ENCODE results near the gene ADAM29.

The ADAM29 gene

DNA sequence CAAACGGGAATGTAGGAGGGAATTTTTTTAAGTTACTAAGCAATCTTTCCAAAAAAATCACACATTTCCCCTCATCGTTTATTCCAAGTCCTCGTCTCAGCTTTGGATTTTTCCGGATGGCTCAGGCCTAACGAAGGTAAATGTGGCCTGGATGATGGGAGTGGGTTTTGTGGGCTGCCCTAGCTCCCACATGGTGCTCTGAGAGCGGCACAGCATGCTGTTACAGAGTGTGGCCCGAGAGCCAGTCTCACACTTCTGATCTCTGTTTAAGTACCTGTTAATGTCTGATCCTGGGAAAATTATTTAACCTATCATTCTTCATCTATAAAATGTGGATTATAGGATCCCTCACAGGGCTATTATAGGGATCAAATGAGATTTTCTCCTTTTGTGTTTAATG, 38.2 kb upstream of the ADAM29 start:
- DNase-seq (ENCODE audit: low read depth), result no peak
- no peak overlapping the region for H3K4me3 ChIP-seq (ENCODE audit: low read depth, low read length)
- TF ChIP-seq, protein P1, sequence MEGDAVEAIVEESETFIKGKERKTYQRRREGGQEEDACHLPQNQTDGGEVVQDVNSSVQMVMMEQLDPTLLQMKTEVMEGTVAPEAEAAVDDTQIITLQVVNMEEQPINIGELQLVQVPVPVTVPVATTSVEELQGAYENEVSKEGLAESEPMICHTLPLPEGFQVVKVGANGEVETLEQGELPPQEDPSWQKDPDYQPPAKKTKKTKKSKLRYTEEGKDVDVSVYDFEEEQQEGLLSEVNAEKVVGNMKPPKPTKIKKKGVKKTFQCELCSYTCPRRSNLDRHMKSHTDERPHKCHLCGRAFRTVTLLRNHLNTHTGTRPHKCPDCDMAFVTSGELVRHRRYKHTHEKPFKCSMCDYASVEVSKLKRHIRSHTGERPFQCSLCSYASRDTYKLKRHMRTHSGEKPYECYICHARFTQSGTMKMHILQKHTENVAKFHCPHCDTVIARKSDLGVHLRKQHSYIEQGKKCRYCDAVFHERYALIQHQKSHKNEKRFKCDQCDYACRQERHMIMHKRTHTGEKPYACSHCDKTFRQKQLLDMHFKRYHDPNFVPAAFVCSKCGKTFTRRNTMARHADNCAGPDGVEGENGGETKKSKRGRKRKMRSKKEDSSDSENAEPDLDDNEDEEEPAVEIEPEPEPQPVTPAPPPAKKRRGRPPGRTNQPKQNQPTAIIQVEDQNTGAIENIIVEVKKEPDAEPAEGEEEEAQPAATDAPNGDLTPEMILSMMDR (IDR thresholded peaks at IDR 0.05; ENCODE audit: control insufficient read depth, extremely low read depth, insufficient read depth), result no peak

DNA sequence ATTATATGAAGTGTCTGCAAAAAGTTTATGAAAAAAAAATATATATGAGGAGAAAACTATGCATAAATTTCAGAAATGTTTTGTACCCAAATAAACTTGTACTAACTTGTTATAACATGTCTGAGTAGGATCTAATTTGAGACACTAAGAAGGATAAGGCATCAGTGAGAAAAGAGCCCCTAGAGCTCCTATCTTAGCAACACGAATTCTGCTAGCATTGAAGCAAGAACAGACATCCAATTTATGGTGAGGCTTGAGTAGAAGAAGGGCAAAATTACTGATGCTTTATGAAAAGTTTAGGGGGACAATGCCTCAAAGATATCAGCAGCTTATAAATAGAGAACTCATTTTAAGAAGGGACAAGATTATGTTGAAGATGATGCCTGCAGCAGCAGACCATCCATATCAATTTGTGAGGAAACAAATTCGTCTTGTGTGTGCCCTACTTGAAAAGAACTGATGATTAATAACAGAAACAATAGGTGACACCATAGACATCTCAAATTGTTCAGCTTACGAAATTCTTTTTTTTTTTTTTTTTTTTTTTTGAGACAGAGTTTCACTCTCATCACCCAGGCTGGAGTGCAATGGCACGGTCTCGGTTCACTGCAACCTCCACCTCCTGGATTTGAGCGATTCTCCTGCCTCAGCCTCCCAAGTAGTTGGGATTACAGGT, 35.7 kb upstream of the ADAM29 start:
- H3K4me3 ChIP-seq (ENCODE audit: low read depth, low read length), result no peak overlapping the region
- TF ChIP-seq, protein P1 (IDR thresholded peaks at IDR 0.05; ENCODE audit: control insufficient read depth, extremely low read depth, insufficient read depth), result no peak
- DNase-seq (ENCODE audit: low read depth), result no peak

DNA sequence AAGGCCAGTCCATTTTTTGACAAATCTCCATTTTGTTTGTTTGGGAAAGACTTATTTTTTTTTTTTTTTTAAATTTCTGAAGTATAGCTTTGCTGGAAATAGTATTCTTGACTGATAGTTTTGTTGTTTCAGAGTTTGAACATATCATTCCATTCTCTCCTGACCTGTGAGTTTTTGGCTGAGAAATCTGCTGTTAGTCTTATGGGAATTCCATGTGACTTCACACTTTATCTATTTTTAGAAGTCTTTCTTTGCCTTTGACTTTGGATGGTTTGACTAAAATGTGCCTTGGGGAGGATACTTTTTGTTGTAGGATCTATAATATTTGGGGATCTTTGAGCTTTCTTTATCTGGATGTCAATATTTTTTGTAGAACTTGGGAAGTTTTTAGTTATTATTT, 10.7 kb upstream of the ADAM29 start:
- TF ChIP-seq, protein P1 (IDR thresholded peaks at IDR 0.05; ENCODE audit: control insufficient read depth, extremely low read depth, insufficient read depth), result no peak
- no peak overlapping the region for H3K4me3 ChIP-seq (ENCODE audit: low read depth, low read length)
- no peak for DNase-seq (ENCODE audit: low read depth)

DNA sequence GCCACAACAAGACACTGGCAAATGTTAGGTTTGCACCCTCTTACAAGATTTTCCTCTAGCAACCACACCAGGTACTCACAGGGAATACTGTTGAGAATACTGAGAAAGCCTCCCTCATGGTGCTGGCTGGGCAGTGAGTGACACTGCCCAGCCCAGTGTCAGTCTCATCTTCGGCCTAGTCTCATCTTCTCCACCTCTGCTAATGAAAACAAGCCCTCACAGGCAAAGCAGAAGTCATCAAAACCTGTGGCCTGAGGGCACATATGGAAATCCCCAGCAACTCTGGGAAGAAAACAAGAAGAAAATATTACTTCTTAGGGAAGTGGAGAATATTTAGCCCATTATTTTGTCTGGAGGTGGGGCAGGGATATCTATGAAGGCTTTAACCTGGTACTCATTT, 7.9 kb upstream of the ADAM29 start:
- no peak for DNase-seq (ENCODE audit: low read depth)
- H3K4me3 ChIP-seq (ENCODE audit: low read depth, low read length), result no peak overlapping the region
- TF ChIP-seq, protein P1 (IDR thresholded peaks at IDR 0.05; ENCODE audit: control insufficient read depth, extremely low read depth, insufficient read depth), result no peak

DNA sequence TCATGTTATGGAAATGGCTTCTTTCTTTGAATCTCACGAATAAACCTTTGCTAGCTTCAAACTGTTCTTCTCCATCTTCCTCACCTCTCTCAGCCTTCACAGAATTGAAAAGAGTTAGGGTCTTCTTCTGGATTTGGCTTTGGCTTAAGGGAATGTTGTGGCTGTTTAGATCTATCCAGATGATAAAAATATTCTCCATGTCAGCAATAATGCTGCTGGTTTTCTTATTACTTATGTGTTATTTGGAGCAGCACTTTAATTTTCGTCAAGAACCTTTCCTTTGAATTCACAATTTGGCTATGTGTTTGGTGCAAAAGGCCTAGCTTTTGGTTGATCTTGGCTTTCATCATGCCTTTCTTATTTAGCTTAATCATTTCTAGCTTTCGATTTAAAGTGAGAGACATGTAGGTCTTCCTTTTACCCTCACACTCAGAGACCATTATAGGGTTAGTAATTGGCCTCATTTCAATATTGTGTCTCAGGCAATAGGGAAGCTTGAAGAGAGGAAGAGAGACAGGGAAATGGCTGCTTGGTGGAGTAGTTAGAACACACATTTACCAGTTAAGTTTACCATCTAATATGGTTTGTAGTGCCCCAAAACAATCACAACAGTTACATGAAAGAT, 5.1 kb upstream of the ADAM29 start:
- DNase-seq (ENCODE audit: low read depth), result no peak
- TF ChIP-seq, protein P1 (IDR thresholded peaks at IDR 0.05; ENCODE audit: control insufficient read depth, extremely low read depth, insufficient read depth), result no peak
- no peak overlapping the region for H3K4me3 ChIP-seq (ENCODE audit: low read depth, low read length)

DNA sequence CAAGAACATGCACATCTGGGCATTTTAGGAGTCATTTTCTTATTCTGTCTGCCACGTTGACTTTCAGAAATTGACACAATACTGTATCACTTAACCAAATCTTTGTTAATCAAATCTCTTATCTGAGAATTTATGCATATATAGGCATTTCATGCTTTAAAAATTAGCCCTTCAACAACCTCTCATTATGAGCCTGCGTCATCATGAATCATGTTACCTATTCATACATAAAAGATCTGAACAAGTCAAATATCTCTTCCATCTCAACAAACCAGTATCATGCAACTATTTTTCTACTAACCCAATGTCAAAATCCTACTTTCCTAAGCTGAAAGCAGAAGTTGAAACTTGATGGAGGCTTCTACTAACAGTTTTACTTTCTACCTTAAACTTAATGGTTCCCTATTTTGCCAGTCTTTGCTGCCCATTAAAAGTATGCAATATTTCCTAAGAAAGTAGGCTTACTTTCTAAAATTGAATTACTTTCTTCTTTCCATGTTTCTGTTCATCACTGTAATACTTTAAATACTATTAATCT, 1.8 kb downstream of the ADAM29 start:
- H3K4me3 ChIP-seq (ENCODE audit: low read depth, low read length), result no peak overlapping the region
- TF ChIP-seq, protein P1 (IDR thresholded peaks at IDR 0.05; ENCODE audit: control insufficient read depth, extremely low read depth, insufficient read depth), result no peak
- no peak for DNase-seq (ENCODE audit: low read depth)

Data from LNCaP clone FGC (cell line).